Large intestine (tissue), 3 donors: ENCODE data around the gene ACSF3. TPM values are rescaled to one million over a fixed set of nuclear protein-coding genes. Genes with fewer than 3 reads are reported as not detected.
"Not testable (repeated sequence)": the region's sequence is repeated elsewhere in the genome, so short reads cannot be mapped to it uniquely, and the experiment has no call there.

Experiments
- DNase-seq, 2 donors: peaks; one replicate each; pipeline versions ENCODE4 v3.0.0 to v3.0.0-alpha.2; 2013
- H3K27ac ChIP-seq: one replicate; pipeline ENCODE4 v1.5.1; 2013; ENCODE audit warnings: low read length
- H3K27me3 ChIP-seq: 2 replicates; pipeline ENCODE4 v1.6.1; 2013; ENCODE audit warnings: low read length; ENCODE audit not compliant: control insufficient read depth, insufficient read depth
- H3K36me3 ChIP-seq: 2 replicates; pipeline ENCODE4 v1.6.1; 2013; ENCODE audit warnings: low read length; ENCODE audit not compliant: control insufficient read depth, insufficient read depth
- H3K4me1 ChIP-seq: one replicate; pipeline ENCODE4 v1.6.1; 2013; ENCODE audit warnings: low read length; ENCODE audit not compliant: control insufficient read depth, insufficient read depth
- H3K4me3 ChIP-seq: one replicate; pipeline ENCODE4 v1.5.1; 2013; ENCODE audit warnings: low read length
- H3K9me3 ChIP-seq: one replicate; pipeline ENCODE4 v1.6.1; 2013; ENCODE audit warnings: mild to moderate bottlenecking, low read depth, low read length, moderate library complexity; ENCODE audit not compliant: control insufficient read depth
- WGBS: methylation state at CpG from one replicate; pipeline ENCODE4 v1.1.5; 2013; ENCODE audit warnings: low lambda C conversion rate; ENCODE audit not compliant: insufficient coverage; 5-methylcytosine and 5-hydroxymethylcytosine counted together
- polyA plus RNA-seq: library from polyadenylated mRNA; unstranded; fragments of 120-200 nt; gene quantifications from one replicate; pipeline ENCODE4 v1.2.1, GENCODE V29; 2013

Gene ACSF3
- polyA plus RNA-seq, 1 donor, result 30.8 TPM

DNA sequence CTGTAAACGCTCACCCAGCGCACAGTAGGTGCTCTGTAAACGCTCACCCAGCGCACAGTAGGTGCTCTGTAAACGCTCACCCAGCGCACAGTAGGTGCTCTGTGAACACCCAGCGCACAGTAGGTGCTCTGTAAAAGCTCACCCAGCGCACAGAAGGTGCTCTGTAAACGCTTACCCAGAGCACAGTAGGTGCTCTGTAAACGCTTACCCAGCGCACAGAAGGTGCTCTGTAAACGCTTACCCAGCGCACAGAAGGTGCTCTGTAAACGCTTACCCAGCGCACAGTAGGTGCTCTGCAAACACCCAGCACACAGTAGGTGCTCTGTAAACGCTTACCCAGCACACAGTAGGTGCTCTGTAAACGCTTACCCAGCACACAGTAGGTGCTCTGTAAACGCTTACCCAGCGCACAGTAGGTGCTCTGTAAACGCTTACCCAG is 93.0 kb downstream of the ACSF3 start:
- not testable (repeated sequence) for H3K9me3 ChIP-seq, H3K36me3 ChIP-seq, H3K4me3 ChIP-seq, H3K27ac ChIP-seq, H3K4me1 ChIP-seq, DNase-seq
- no CpG with 5 or more reads among the region's 20 CpGs for WGBS
- peaks cover 21% of the 10 kb centered on the region for H3K27me3 ChIP-seq

- DNase-seq, result no peak
- no peaks in the 10 kb centered on the region for H3K4me1 ChIP-seq
- peaks cover 4% of the 10 kb centered on the region for H3K9me3 ChIP-seq
- H3K4me3 ChIP-seq, result no peak overlapping the region
- no peaks in the 10 kb centered on the region for H3K36me3 ChIP-seq
- no CpG with 5 or more reads among the region's 19 CpGs for WGBS
- no peak overlapping the region for H3K27ac ChIP-seq
- H3K27me3 ChIP-seq, result peaks cover 24% of the 10 kb centered on the region
These were observed 93.5 kb downstream of the ACSF3 start for GRCh38 chr16:89187032-89187769.

DNA sequence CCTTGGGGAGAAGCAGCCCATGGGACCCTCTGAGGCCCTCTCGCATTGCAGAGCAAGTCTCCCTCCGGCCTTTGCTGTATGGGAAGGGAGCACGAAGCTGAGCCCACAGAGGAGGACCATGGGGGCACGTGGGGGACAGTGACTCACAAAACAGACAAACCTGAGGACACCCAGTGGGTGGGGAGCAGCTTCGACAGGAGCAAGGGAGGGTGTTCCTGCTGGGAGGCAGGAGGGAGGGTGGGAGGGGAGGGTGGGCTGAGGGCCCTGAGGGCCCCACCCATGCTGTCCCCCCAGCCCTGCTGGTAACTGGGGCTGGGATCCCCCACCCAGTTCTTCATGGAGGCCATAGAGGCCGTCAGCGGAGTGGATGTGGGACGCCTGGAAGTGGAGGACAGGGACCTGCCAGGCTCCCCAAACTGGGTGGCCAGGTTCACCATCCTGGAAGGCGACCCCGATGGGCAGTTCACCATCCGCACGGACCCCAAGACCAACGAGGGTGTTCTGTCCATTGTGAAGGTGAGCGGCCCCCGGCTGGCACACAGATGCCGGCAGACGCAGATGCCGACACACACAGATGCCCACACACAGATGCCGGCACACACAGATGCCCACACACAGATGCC is 94.2 kb downstream of the ACSF3 start:
- WGBS, result no CpG with 5 or more reads among the region's 19 CpGs
- Histone ChIP-seq H3K4me3 (no peak overlapping the region), H3K27me3 (peaks cover 24% of the 10 kb centered on the region), H3K27ac (no peak overlapping the region), H3K36me3 (no peaks in the 10 kb centered on the region), H3K4me1 (no peaks in the 10 kb centered on the region), H3K9me3 (peaks cover 7% of the 10 kb centered on the region)
- no peak for DNase-seq

- H3K36me3 ChIP-seq, H3K4me3 ChIP-seq, H3K4me1 ChIP-seq, DNase-seq, H3K27ac ChIP-seq: not testable (repeated sequence)
- no CpG with 5 or more reads among the region's 25 CpGs for WGBS
- Histone ChIP-seq H3K27me3 (peaks cover 23% of the 10 kb centered on the region), H3K9me3 (peaks cover 10% of the 10 kb centered on the region)
These were observed 95.1 kb downstream of the ACSF3 start for GRCh38 chr16:89188471-89189357.

- peaks cover 11% of the 10 kb centered on the region for H3K9me3 ChIP-seq
- H3K27ac ChIP-seq, result no peak overlapping the region
- peaks cover 17% of the 10 kb centered on the region for H3K27me3 ChIP-seq
- no peak overlapping the region for H3K4me3 ChIP-seq
- no peaks in the 10 kb centered on the region for H3K4me1 ChIP-seq
- H3K36me3 ChIP-seq, result no peaks in the 10 kb centered on the region
- no peak for DNase-seq
- WGBS, result 60% methylated on average over 1 of the region's 14 CpGs
These were observed 95.8 kb downstream of the ACSF3 start for GRCh38 chr16:89189358-89190025.

DNA sequence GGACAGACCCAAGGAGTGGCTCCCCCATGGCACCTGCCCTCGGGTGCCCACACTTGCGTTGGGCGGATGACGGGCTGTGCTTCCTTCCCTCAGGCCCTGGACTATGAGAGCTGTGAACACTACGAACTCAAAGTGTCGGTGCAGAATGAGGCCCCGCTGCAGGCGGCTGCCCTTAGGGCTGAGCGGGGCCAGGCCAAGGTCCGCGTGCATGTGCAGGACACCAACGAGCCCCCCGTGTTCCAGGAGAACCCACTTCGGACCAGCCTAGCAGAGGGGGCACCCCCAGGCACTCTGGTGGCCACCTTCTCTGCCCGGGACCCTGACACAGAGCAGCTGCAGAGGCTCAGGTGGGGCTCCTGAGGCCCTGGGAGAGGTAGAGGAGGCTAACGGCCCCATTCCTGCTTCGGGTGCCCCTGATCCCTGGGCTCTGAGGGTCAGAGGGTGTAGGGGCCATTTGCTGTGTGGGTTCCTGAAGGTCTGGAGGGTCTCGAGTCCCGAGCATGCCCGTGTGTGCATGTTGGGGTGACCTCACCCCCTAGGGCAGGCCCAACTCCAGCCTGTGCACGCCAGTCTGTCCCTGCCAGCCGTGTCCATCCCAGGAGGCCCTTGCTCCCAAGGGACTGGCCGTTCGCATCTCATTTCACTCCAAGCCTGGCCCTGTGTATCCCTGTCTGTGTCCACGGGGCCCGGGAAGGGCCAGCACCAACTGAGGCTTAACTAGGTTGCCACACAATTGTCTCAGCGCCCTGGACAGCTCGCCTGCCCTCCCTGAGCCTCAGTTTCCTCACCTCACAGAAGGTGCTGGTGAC is 96.7 kb downstream of the ACSF3 start:
- peaks cover 10% of the 10 kb centered on the region for H3K27me3 ChIP-seq
- H3K9me3 ChIP-seq, result peaks cover 6% of the 10 kb centered on the region
- no peak overlapping the region for H3K27ac ChIP-seq
- H3K4me1 ChIP-seq, result peaks cover 4% of the 10 kb centered on the region
- DNase-seq, result no peak
- no CpG with 5 or more reads among the region's 28 CpGs for WGBS
- H3K4me3 ChIP-seq, result no peak overlapping the region
- H3K36me3 ChIP-seq, result no peaks in the 10 kb centered on the region

GRCh38 chr16:89191033-89191900 is 97.6 kb downstream of the ACSF3 start:
- DNase-seq, result no peak
- peaks cover 8% of the 10 kb centered on the region for H3K27me3 ChIP-seq
- H3K4me3 ChIP-seq, result no peak overlapping the region
- H3K4me1 ChIP-seq, result peaks cover 4% of the 10 kb centered on the region
- no peaks in the 10 kb centered on the region for H3K36me3 ChIP-seq
- peaks cover 6% of the 10 kb centered on the region for H3K9me3 ChIP-seq
- H3K27ac ChIP-seq, result no peak overlapping the region
- WGBS, result no CpG with 5 or more reads among the region's 44 CpGs

- no peak overlapping the region for H3K4me3 ChIP-seq
- no peak overlapping the region for H3K27ac ChIP-seq
- no CpG with 5 or more reads among the region's 19 CpGs for WGBS
- peaks cover 4% of the 10 kb centered on the region for H3K4me1 ChIP-seq
- peaks cover 8% of the 10 kb centered on the region for H3K27me3 ChIP-seq
- peaks cover 6% of the 10 kb centered on the region for H3K9me3 ChIP-seq
- DNase-seq, result no peak
- no peaks in the 10 kb centered on the region for H3K36me3 ChIP-seq
These were observed 98.2 kb downstream of the ACSF3 start for GRCh38 chr16:89191901-89192185.
